ENCODE data around the gene KRTAP5-8.
A peak's percentile ranks its signal among the peaks of the same experiment; 100 is the strongest.
"Not testable (repeated sequence)": the region's sequence is repeated elsewhere in the genome, so short reads cannot be mapped to it uniquely, and the experiment has no call there.

Gene KRTAP5-8

DNA sequence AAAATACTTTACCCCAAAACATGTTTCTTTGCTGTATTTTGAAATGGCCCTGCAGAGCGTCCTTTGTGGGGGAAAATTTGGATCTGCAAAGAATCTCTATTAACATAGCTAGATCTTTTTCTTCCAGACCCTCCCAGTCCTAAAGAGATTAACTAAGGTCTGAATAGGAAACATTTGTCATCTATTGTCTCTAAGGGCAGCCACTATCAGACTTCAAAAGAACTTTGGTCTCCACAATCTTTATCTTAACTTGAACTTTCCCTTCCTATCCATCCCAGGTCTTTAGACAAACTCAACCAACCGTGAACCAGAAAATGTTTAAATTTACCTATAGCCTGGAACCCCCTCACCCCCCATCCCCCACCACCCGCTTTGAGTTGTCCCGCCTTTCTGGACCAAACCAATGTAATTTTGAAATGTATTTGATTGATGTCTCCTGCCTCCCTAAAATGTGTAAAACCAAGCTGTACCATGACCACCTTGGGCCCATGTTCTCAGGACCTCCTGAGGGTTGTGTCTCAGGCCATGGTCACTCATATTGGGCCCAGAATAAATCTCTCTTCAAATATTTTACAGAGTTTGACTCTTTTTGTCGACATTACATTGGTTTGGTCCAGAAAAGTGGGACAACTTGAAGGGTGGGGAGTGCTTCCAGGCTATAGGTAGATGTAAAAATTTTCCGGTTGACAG, 6.8 kb downstream of the KRTAP5-8 start:
- DNase-seq, result no peak

DNA sequence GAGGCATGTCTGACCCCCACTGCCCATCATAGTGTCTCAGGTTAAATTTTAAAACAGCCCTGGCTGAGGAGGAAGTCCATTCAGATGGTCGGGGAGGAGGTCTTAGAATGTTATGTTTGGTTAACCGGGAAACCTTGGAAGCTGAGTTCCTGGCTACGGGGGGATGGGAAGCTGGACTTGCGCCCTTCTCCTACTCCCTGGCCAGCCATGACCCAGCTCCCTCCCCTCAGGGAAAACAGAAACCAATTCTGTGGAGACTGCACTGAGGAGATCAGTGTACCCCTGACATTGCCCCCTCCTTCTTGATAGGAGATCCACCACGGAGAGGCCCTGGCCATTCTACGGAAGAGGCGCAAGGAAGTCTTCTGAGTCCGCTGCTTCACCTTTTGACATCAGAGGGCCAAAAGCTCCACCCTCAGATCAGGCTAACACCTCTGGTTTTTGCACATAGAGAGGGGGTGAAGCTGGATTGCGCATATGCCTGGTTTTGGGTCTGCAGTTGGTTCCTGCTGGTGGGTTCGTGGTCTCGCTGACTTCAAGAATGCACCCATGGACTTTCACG, 7.7 kb downstream of the KRTAP5-8 start:
- DNase-seq, result no peak

DNA sequence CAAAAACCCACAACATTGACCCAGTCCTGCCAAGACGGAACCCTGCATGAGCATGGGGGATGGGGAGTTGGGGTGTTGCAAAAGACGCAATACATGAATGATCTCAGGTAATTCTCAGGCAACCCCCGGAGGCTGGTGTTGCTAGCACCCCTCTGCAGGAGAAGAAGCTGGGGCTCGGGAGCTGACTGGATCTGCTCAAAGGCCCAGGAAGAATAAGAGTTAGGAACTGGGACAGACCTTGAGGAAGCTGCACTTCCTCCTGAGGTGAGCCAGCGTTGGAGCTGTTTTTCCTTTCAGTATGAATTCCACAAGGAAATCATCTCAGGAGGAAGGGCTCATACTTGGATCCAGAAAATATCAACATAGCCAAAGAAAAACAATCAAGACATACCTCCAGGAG, 10.3 kb downstream of the KRTAP5-8 start, which contains the start of gene KRTAP5-9:
Gene KRTAP5-9, plus strand, starts transcription at position 301 of the 400 bp plus-strand sequence. CDS start 238 bp downstream, outside the sequence.
- DNase-seq, result no peak

DNA sequence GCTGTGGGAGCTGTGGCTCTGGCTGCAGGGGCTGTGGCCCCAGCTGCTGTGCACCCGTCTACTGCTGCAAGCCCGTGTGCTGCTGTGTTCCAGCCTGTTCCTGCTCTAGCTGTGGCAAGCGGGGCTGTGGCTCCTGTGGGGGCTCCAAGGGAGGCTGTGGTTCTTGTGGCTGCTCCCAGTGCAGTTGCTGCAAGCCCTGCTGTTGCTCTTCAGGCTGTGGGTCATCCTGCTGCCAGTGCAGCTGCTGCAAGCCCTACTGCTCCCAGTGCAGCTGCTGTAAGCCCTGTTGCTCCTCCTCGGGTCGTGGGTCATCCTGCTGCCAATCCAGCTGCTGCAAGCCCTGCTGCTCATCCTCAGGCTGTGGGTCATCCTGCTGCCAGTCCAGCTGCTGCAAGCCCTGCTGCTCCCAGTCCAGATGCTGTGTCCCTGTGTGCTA, 10.9 kb downstream of the KRTAP5-8 start:
- no peak for DNase-seq

GRCh38 chr11:71551711-71552110, 13.9 kb downstream of the KRTAP5-8 start:
- DNase-seq, result no peak

DNA sequence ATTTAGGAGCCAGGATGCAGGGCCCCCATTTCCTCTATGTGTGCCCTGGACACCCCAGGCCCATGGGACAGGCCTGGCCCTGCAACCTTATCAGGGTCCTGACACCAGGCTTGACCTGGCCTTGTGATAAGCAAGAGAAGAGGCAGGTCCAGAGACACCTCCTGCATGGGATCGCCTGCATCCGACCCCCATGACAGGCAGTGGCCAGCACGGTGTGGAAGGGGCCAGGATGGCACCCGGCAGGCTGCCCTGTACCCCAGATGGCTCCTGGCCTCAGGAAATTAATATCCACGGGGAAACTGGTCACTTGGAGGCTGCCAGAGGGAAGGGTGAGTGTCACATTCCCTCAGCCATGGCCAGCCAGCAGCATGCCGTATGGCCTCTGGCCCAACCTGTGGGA, 17.2 kb downstream of the KRTAP5-8 start:
- DNase-seq, result no peak

- no peak for DNase-seq
Observed at GRCh38 chr11:71555508-71555907, 17.7 kb downstream of the KRTAP5-8 start.

GRCh38 chr11:71556018-71556417, 18.2 kb downstream of the KRTAP5-8 start:
- no peak for DNase-seq

GRCh38 chr11:71557257-71557656, 19.4 kb downstream of the KRTAP5-8 start:
- no peak for DNase-seq

DNA sequence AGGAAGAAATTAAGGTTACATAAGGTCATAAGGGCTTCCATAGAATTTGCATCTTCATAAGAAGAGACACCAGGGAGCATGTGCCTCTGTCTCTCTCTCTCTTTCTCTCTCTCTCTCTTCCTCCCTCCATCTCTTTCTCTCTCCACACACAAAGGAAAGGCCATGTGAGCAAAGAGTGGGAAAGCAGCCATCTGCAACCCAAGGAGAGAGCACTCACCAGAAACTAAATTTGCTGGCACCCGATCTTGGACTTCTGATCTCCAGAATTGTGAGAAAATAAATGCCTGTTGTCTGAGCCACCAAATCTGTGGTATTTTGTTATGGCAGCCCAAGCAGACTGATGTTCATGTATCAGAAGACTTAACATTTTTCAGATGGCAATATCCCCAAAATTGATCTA, 21.2 kb downstream of the KRTAP5-8 start:
- DNase-seq, result no peak

GRCh38 chr11:71562120-71562519, 24.3 kb downstream of the KRTAP5-8 start:
- DNase-seq, result no peak

DNA sequence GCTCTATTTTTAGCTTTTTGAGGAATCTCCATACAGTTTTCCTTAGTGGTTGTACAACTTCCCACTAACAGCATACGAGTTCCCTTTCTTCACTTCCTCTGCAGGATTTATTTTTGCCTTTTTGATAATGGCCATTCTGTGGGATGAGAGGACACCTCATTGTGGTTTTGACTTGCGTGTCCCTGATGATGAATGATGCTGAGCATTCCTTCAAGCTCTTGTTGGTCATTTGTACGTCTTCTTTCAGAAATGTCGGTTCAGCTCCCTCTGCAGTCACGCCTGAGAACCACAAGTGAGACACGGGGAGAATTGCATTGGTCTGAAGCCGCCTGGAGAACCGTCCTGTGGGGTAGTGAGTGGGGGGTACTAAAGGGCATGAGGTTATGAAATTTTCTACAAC, 25.6 kb downstream of the KRTAP5-8 start:
- peak; percentile 61 for DNase-seq

DNA sequence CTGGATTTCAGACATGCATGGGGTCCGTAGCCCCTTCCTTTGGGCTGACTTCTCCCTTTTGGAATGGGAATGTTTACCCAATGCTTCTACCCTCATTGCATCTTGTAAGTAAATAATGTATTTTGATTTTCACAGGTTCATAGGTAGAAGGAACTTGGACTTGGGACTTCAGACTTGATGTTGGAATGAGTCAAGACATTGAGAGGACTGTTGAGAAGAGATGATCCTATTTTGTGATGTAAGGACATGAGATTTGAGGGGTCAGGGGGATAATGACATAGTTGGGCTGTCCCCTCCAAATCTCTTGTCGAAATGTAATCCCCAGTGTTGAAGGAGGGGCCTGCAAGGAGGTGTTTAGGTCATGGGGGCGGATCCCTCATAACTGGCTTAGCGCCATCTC, 26.6 kb downstream of the KRTAP5-8 start:
- DNase-seq, result no peak

DNA sequence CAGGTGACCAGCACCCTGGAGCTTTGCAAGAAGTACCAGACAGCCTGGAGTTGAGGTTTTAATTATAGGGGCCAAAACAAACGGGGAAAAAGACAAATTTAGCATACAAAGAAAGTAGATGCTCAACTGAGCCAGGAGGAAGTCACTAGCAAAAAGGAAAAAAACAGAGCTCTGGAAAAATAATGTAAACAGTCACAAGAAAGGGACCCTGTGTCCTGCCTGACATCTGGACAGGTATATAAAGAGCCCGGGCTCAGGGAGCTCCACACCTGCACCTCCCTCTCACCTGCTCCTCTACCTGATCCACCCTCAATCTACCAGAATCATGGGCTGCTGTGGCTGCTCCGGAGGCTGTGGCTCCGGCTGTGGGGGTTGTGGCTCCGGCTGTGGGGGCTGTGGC, 27.4 kb downstream of the KRTAP5-8 start, which contains the start of gene KRTAP5-10:
Gene KRTAP5-10, plus strand, starts transcription at position 301 of the 400 bp plus-strand sequence. Its CDS starts 25 bp downstream, at position 326.
- no peak for DNase-seq

GRCh38 chr11:71566081-71566620, 28.3 kb downstream of the KRTAP5-8 start:
- no peak for DNase-seq

DNA sequence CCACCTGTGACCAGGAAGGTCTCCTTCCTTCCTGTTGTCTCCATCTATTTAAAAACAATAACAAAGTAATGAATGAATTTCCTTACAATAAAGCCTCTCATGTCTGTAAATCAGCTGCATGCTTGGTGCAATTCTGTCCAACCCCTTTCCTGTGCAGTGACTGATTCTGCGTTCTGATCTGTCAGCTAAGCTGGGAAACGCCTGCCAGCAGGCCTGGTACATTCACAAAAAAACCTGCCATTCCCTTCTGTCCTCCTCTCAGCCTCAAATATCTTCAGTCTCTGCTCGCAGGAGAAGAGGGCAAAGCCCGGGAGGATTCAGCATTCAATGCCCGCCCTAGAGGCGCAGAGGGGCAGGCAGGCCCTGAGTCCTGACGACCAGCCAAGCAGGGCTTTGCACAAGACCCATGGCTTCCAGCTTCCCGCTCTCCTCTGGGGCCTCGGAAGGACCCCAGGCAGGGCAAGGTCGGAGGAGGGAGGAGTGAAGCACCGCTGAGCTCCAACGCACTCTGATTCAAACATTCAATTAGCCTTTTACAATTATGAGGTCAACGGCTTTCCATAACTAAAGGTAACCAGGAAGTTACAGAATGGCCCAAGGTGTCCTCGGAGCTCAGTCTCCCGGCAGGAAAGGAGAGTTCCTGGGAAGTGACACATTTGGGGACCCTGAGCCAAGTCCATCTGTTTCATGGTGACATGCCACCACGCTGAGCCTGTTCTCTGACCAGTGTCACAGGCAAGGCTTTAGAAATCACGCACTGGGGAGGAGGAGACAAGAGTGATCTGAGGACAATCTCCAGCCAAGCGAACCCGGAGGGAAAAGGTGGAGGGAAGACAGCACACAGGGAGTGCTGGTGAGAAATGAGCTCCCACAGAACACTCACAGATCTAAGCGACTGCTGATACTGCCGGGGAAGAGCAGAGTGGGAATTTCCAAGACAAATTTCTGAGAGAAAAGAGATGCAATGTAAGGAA, 29.1 kb downstream of the KRTAP5-8 start:
- not testable (repeated sequence) for DNase-seq

DNA sequence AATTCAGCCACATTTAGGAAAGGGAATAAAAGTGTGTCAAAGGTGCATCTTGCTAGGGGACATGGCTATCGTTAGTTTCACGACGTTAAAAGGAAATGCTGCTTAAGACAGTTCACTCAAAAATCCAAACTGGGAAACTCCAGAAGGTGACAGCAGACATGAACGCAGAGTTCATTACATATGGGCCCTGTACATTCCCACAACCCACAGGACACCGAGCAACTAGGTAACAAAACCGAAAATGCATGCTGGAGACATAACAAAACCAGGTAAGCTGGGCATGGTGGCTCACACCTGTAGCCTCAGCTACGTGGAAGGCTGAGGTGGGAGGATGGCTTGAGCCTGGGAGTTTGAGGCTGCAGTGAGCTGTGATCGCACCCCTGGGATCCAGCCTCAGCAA, 29.8 kb downstream of the KRTAP5-8 start:
- not testable (repeated sequence) for DNase-seq

DNA sequence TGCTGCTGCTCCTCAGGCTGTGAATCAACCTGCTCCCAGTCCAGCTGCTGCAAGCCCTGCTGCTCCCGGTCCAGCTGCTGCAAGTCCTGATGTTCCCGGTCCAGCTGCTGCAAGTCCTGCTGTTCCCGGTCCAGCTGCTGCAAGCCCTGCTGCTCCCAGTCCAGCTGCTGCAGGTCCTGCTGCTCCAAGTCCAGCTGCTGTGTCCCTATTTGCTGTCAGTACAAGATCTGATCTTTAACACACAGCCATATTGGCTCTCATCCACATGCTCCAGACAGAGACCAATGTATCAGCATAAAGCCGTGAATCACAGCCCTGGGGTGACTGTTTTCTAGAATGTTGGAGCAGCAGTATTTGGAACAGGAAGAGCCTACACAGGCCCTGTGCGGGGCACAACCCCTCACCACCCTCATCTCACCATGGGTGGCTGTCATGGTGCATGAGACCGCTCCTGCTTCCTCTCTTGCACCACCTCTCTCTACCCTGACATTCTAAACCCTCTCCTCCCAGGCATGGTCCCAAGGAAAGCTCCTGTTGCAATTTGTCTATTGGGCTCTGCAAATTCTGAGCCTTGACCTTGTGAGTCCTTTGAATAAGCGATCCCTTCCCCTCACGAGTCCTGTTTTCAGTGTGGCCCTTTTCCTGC, 31.0 kb downstream of the KRTAP5-8 start:
- DNase-seq, result no peak

- not testable (repeated sequence) for DNase-seq
Observed at GRCh38 chr11:71571101-71571850, 33.5 kb downstream of the KRTAP5-8 start.

DNA sequence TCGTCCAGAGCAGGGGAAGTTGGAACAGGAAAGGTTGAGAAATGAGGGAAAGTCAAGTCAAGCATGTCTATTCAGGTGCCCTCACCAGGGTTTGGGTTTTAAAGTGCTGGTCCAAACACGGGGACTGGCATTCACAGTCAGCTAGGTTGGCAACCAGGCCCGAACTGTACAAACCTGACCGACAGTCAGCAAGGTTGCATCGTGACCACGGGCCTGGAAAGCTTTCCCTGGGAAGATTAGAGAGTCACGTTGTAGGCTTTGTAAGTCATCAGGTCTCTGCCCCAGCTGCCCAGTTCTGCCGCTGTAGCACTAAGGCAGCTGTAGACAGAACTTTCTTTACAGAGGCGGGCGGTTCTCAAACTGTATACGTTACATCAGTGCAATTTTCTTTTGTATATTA, 35.0 kb downstream of the KRTAP5-8 start:
- DNase-seq, result no peak

DNA sequence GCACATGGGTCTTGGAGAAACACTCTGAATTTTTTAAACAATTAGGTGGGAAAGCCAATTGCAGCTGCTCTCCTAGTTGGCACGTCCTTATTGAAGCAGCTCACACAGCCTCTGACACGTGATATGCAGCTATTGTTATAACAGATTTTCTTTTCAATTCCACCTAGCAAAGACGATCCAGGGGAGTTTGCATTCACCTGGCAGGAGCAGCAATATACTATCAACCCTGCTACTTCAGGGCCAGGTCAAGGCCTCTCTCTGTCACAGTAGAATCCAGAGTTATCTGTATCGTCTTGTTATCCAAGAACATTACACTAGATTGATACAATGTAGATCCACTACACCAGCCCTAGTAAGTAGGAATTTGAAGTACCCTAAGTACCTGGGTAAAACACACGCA, 36.6 kb downstream of the KRTAP5-8 start:
- no peak for DNase-seq
